ENCODE results near the gene TSPAN8.
"Not testable (repeated sequence)": the region's sequence is repeated elsewhere in the genome, so short reads cannot be mapped to it uniquely, and the experiment has no call there.

The TSPAN8 gene

DNA sequence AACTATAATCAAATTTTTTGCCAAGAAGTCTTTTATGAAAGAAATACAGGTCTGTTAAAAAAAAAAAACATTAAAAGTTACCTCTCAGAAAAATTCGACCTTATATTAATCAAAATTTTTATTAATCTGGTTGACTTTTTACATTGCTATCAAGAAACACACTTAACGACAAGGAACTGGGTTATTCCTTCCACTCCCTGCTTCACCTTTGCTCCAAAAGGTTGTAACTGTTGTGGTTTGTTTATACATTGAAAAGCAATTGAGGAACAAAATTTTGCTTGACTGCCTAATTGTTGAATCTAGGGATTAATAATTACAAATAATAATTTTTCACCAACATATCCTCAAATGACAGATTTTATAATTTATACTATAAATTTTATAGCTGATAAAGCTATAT lies 28.4 kb downstream of the TSPAN8 start:
- no peak for DNase-seq

GRCh38 chr12:71128191-71128788 lies 29.5 kb downstream of the TSPAN8 start:
- DNase-seq, result no peak

GRCh38 chr12:71125949-71126348 lies 31.9 kb downstream of the TSPAN8 start:
- DNase-seq, result no peak

DNA sequence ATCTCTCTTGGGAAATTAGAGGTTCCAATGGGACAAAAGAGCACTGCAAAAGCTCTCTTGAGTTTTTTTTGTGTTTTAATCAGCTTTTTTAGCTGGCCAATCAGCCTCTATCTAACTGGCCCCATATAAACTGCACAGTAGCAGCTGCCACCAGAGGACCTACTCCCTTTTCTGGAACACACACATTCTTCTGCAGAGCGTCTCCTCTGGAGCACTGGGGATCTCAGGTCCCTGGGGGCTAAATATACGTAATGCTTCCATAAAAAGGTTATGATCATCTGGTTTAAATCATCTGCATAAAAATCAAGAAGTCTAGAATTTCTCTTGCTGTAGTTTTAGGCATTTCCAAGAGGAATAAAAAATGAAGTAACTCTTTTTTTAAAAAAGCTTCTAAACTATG lies 32.3 kb downstream of the TSPAN8 start:
- no peak for DNase-seq

DNA sequence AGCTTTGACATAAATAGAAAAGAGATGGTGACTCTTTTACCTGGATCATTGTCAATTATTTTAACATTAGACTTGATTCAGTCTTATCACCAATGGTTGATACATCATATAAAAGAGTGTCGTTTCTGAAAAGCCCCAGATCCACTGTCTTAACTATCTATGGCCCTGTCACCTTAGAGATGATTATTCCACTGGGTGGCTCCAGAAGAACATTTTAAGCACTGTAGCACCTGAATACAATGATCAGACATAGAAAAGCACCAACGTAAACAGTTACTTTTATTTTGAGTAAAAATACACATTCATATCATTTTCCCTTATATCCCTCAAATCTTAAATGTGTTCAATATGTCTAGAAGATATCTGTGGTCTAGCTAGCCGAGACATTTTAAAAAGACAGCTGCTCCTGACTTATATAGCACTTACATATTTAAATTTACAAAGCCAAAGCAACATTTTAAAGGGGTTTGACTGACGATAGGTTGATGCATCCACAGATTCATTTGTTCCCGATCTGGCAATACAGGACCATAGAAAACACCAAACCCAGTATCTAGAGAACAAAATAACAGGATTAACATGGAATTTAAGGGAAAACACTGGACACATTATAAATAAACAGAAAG lies 32.9 kb downstream of the TSPAN8 start:
- DNase-seq, result no peak

- not testable (repeated sequence) for DNase-seq
These were observed 44.7 kb downstream of the TSPAN8 start for GRCh38 chr12:71113148-71113547.

- no peak for DNase-seq
These were observed 48.0 kb downstream of the TSPAN8 start for GRCh38 chr12:71109834-71110233.

GRCh38 chr12:71108355-71108754 lies 49.4 kb downstream of the TSPAN8 start:
- no peak for DNase-seq

DNA sequence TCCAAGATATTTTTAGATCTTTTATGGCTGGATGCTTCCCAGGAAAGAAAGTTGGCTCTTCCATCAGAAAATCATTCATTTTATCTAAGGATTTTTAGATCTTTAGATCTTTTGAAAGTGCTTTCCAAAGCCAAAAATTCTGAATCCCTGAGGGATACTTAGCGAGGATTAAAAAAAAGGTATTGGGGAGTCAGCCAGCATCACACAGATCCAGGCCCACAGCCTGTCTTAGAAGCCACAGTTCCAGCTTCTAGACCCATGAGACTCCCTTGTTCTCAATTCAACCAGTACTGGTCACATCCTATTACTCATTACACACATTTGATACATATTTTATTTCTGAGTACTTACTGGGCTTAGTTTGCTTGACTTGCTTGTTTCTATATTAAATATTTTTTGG lies 49.9 kb downstream of the TSPAN8 start:
- no peak for DNase-seq

DNA sequence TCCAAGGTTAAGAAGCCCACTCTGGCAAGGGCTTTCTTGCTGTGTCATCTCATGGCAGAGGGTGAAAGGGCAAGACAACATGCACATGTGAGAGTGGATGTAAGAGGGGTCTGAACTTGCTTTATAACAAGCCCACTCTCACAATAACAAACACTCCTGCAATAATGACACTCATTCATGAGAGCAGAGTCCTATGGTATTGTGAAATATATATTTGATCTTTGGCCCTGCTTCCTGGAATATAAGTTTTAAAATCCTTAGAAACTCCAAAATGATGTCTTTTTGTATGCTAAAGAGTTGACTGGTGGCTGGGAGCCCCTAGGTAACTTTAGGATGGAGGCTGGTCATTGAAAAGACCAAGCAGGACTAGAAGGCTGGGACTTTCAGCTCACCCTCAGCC lies 51.8 kb downstream of the TSPAN8 start:
- DNase-seq, result no peak

- no peak for DNase-seq
These were observed 65.5 kb downstream of the TSPAN8 start for GRCh38 chr12:71092290-71092689.

DNA sequence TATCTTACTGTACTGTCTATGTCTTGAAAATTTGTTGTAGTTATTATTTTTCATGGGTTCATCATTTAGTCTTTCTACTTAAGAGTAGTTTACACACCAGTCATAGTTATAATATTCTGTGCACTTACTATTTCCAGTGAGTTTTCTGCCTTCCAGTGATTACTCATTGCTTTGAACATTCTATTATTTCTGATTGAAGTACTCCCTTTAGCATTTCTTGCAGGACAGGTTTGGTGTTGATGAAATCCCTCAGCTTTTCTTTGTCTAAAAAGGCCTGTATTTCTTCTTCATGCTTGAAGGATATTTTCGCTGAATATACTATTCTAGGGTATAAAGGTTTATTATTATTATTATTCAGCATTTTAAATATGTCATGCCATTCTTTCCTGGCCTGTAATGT lies 66.8 kb downstream of the TSPAN8 start:
- DNase-seq, result no peak

- no peak for DNase-seq
These were observed 72.2 kb downstream of the TSPAN8 start for GRCh38 chr12:71085575-71085974.

- no peak for DNase-seq
These were observed 82.1 kb downstream of the TSPAN8 start for GRCh38 chr12:71075743-71076142.
